ENCODE measurements around the gene SNRNP200. TPM values are rescaled to one million over a fixed set of nuclear protein-coding genes. Genes with fewer than 3 reads are reported as not detected.

SNRNP200 gene
- total and polyA plus RNA-seq, 11 donors, result 38.8 to 85.5 (median 66.6) TPM

- TF ChIP-seq POLR2A (IDR thresholded peaks at IDR 0.05), result no peak
- TF ChIP-seq CTCF (IDR thresholded peaks at IDR 0.05), result no peak
- Histone ChIP-seq H3K4me3 (no peak overlapping the region), H3K9me3 (no peaks in the 10 kb centered on the region), H3K36me3 (no peaks in the 10 kb centered on the region), H3K27ac (no peak overlapping the region), H3K4me1 (peaks cover 0 to 29% (median 18%) of the 10 kb centered on the region in 12 donors), H3K27me3 (no peaks in the 10 kb centered on the region)
- DNase-seq (no peak), ATAC-seq (no peak)
- intact Hi-C loops (cut with DNase I), result no loop called here
- 80 to 100% (median 95%) methylated on average over 1 of the region's 1 CpG for WGBS, 4 donors
These were observed 68.5 kb downstream of the SNRNP200 start for GRCh38 chr2:96236882-96237281.

- Histone ChIP-seq H3K36me3 (no peaks in the 10 kb centered on the region), H3K4me3 (no peak overlapping the region), H3K9me3 (no peaks in the 10 kb centered on the region), H3K4me1 (peaks cover 0 to 12% (median 0%) of the 10 kb centered on the region in 12 donors), H3K27ac (no peak overlapping the region), H3K27me3 (no peaks in the 10 kb centered on the region)
- intact Hi-C loops (cut with DNase I), result no loop called here
- TF ChIP-seq CTCF (IDR thresholded peaks at IDR 0.05) (no peak), POLR2A (IDR thresholded peaks at IDR 0.05) (no peak)
- ATAC-seq (no peak), DNase-seq (no peak)
- WGBS, 4 donors, result 80 to 92% (median 89%) methylated on average over 4 of the region's 4 CpGs
These were observed 71.4 kb downstream of the SNRNP200 start for GRCh38 chr2:96233880-96234316.

- WGBS, 4 donors, result 91 to 98% (median 95%) methylated on average over 6 of the region's 6 CpGs
- Histone ChIP-seq H3K4me3 (no peak overlapping the region), H3K36me3 (no peaks in the 10 kb centered on the region), H3K9me3 (no peaks in the 10 kb centered on the region), H3K27me3 (no peaks in the 10 kb centered on the region), H3K27ac (no peak overlapping the region), H3K4me1 (peaks cover 0 to 12% (median 0%) of the 10 kb centered on the region in 12 donors)
- no peak for ATAC-seq
- no peak for TF ChIP-seq POLR2A (IDR thresholded peaks at IDR 0.05)
- TF ChIP-seq CTCF (IDR thresholded peaks at IDR 0.05), result no peak
- intact Hi-C loops (cut with DNase I), result no loop called here
- DNase-seq, result no peak
These were observed 71.9 kb downstream of the SNRNP200 start for GRCh38 chr2:96233436-96233835.

GRCh38 chr2:96231316-96231715 is 74.0 kb downstream of the SNRNP200 start:
- DNase-seq (no peak), ATAC-seq (no peak)
- 90 to 98% (median 97%) methylated on average over 4 of the region's 4 CpGs for WGBS, 4 donors
- Histone ChIP-seq H3K27me3 (no peaks in the 10 kb centered on the region), H3K27ac (no peak overlapping the region), H3K4me3 (no peak overlapping the region), H3K36me3 (peaks cover 0 to 4% (median 0%) of the 10 kb centered on the region in 9 donors), H3K4me1 (peaks cover 0 to 12% (median 0%) of the 10 kb centered on the region in 12 donors), H3K9me3 (no peaks in the 10 kb centered on the region)
- intact Hi-C loops (cut with DNase I), result no loop called here
- no peak for TF ChIP-seq POLR2A (IDR thresholded peaks at IDR 0.05)
- no peak for TF ChIP-seq CTCF (IDR thresholded peaks at IDR 0.05)
